Measurements from ENCODE around the gene GARIN5A.

The GARIN5A gene

GRCh38 chr19:50422397-50423278 lies 54.0 kb downstream of the GARIN5A start:
- H3K36me3 ChIP-seq (replicated peaks): no peaks in the 10 kb centered on the region
- no peaks in the 10 kb centered on the region for H3K9me3 ChIP-seq
- in situ Hi-C loops (cut with MboI; ENCODE audit: low sequenced_read_pairs): no loop called here
- H3K27me3 ChIP-seq (ENCODE audit: low read depth): no peaks in the 10 kb centered on the region
- H3K4me3 ChIP-seq: no peak overlapping the region
- no peak for DNase-seq (ENCODE audit: low spot score in 2 of 2)
- no peaks in the 10 kb centered on the region for H3K4me1 ChIP-seq

- no peak for DNase-seq (ENCODE audit: low spot score in 2 of 2)
- Histone ChIP-seq H3K4me3 (no peak overlapping the region), H3K27me3 (ENCODE audit: low read depth) (no peaks in the 10 kb centered on the region), H3K9me3 (no peaks in the 10 kb centered on the region), H3K36me3 (replicated peaks) (0 out of 2 replicates have a peak, but pooled peaks cover 4% of the 10 kb centered on the region), H3K4me1 (no peaks in the 10 kb centered on the region)
- in situ Hi-C loops (cut with MboI; ENCODE audit: low sequenced_read_pairs): no loop called here
These were observed 55.8 kb downstream of the GARIN5A start for GRCh38 chr19:50420808-50421207.

GRCh38 chr19:50420127-50420526 lies 56.5 kb downstream of the GARIN5A start:
- Histone ChIP-seq H3K36me3 (replicated peaks) (peaks cover 5% of the 10 kb centered on the region; the same call in 1 of the 2 replicates), H3K4me3 (no peak overlapping the region), H3K9me3 (no peaks in the 10 kb centered on the region), H3K27me3 (ENCODE audit: low read depth) (no peaks in the 10 kb centered on the region), H3K4me1 (no peaks in the 10 kb centered on the region)
- DNase-seq (ENCODE audit: low spot score in 2 of 2): no peak
- in situ Hi-C loops (cut with MboI; ENCODE audit: low sequenced_read_pairs): no loop called here

DNA sequence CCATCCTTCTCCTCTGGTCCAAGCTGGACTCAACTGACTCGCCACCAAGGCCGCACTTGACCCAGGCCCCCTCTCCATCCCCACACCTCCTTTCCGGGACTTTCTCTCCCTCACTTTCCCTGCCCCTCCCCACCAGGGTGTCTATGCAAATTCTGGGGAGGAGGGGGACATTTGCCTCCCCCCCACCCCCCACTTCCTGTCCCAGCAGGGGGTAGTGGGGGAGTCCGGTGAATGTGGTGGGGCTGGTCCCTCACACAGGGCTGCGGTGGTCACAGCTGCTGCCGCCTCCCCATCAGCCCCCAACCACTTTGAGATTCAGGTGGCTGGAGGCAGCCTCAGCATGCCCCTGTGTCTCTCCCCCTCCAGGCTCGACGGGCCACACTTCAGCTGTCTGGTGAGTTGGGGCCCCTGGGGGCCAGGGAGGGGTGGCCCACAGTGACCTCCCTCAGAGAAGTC lies 57.0 kb downstream of the GARIN5A start:
- no peak overlapping the region for H3K4me3 ChIP-seq

GRCh38 chr19:50419022-50419579 lies 57.5 kb downstream of the GARIN5A start:
- no peaks in the 10 kb centered on the region for H3K4me1 ChIP-seq
- in situ Hi-C loops (cut with MboI; ENCODE audit: low sequenced_read_pairs): no loop called here
- no peaks in the 10 kb centered on the region for H3K27me3 ChIP-seq (ENCODE audit: low read depth)
- peaks cover 12% of the 10 kb centered on the region; the same call in 1 of the 2 replicates for H3K36me3 ChIP-seq (replicated peaks)
- H3K4me3 ChIP-seq: no peak overlapping the region
- no peaks in the 10 kb centered on the region for H3K9me3 ChIP-seq
- no peak for DNase-seq (ENCODE audit: low spot score in 2 of 2)

More for the DNA sequence above, 57.0 kb downstream of the GARIN5A start:
- no peak for DNase-seq (ENCODE audit: low spot score in 2 of 2)
- Histone ChIP-seq H3K4me1 (no peaks in the 10 kb centered on the region), H3K27me3 (ENCODE audit: low read depth) (no peaks in the 10 kb centered on the region), H3K36me3 (replicated peaks) (peaks cover 6% of the 10 kb centered on the region; the same call in 1 of the 2 replicates), H3K9me3 (no peaks in the 10 kb centered on the region)
- in situ Hi-C loops (cut with MboI; ENCODE audit: low sequenced_read_pairs): no loop called here

DNA sequence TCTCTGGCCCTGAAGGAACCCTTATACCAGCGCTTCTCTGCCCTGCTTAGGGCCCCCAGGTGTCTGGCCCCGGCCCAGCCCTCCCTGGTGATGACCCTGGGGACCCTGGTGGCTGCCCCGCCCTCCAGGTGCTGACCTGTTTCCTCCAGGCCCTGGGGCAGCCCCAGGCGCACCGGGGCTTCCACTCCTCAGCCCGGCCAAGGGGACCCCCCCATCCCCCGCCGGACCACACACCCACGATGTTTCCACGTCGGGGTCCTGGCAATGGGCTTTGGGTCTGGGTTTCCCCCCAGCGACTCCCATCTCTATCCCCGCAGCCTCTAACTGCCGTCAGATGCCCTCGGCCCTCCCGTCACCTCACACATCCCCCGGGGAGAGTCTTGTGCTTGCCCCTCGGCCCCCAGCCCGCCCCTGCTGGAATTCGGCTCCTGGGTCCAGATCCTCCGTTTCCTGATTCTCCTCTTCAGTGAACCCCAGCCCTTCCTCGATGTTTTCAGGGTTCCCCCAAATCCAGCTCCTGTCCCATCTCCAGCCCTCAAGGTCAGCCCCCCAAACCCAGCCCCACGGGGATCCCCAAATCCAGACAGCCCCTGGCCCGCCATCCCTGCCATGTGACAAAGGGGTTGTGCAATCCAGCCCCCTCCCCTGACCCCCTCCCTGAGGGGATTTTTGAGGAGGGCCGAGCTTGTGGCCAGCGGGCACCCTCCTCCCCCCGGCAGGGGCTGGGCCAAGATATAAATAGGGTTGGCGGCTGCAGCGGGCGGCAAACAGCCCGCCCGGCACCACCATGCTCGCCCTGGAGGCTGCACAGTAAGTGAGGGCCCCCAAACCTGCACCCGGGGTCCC lies 58.2 kb downstream of the GARIN5A start, which contains the start of gene SPIB:
Gene SPIB (plus strand): TSS at position 763 of the 846 bp plus-strand sequence. CDS start 25 bp downstream, at position 788.
- no peak for DNase-seq (ENCODE audit: low spot score in 2 of 2)
- no peaks in the 10 kb centered on the region for H3K27me3 ChIP-seq (ENCODE audit: low read depth)
- no peak within 1 kb of the TSS for H3K4me3 ChIP-seq
- H3K36me3 ChIP-seq (replicated peaks): peaks cover 19% of the 10 kb centered on the region; the same call in 1 of the 2 replicates
- in situ Hi-C loops (cut with MboI; ENCODE audit: low sequenced_read_pairs): no loop called here
- H3K9me3 ChIP-seq: no peaks in the 10 kb centered on the region
- H3K4me1 ChIP-seq: no peaks in the 10 kb centered on the region

DNA sequence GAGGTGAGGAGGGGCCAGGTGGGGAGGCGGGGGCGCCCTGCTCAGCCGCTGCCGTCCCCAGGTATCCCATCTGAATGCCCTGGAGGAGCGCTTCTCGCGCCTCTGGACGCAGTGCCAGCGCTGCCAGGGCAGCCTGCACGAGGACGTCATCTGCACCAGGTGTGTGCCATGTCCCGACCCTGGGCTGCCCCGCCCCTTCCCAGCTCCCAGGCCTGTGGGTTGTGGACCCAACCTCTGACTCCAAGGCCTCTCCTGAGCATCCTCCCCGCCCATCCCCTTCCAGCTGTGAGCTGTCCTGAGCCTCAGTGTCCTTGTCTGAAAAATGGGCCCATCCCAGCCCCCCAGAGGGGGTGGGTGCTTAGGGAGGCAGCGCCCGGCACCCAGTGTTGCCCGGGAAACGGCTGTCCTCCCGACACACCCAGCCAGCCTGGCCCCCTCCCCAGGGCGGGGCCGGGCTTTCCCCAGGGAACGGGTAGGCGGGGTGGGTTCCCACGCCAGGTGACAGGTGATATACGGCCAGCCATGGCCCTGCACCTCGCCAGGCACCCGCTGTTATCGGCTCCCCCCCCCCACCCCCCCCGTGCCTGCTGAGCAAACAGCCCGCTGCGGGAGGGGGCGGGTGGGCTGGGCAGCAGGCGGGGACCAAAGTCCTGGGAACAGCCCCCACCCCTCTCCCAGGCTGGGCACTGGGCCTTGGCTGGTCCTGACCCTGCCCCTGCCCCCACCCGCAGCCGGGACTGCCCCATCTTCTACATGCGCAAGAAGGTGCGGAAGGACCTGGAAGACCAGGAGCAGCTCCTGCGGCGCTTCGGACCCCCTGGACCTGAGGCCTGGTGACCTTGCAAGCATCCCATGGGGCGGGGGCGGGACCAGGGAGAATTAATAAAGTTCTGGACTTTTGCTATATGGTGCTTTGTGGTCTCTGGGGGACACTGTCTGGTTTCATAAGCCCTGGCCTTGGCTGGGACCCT lies 59.3 kb downstream of the GARIN5A start:
- Histone ChIP-seq H3K4me1 (no peaks in the 10 kb centered on the region), H3K36me3 (replicated peaks) (peaks cover 24% of the 10 kb centered on the region; the same call in 1 of the 2 replicates), H3K4me3 (no peak overlapping the region), H3K27me3 (ENCODE audit: low read depth) (no peaks in the 10 kb centered on the region), H3K9me3 (no peaks in the 10 kb centered on the region)
- DNase-seq (ENCODE audit: low spot score in 2 of 2): no peak
- in situ Hi-C loops (cut with MboI; ENCODE audit: low sequenced_read_pairs): no loop called here
